ENCODE measurements around the gene PGGHG.

PGGHG gene

GRCh38 chr11:285021-285893 lies 3.7 kb upstream of the PGGHG start:
- peak; percentile 55 for DNase-seq

GRCh38 chr11:285894-286220 lies 3.1 kb upstream of the PGGHG start:
- DNase-seq: no peak

- peak; percentile 73 for DNase-seq
These were observed 1.7 kb upstream of the PGGHG start for GRCh38 chr11:286977-287820.

- DNase-seq: peak; percentile 79
These were observed 977 bp upstream of the PGGHG start for GRCh38 chr11:287821-288477.

GRCh38 chr11:289398-289711 lies 429 bp downstream of the PGGHG start:
- DNase-seq: peak; percentile 72

- DNase-seq: no peak
These were observed 1.0 kb downstream of the PGGHG start for GRCh38 chr11:289712-290620.

GRCh38 chr11:290621-291231 lies 1.8 kb downstream of the PGGHG start:
- DNase-seq: no peak

GRCh38 chr11:291281-292210 lies 2.6 kb downstream of the PGGHG start:
- no peak for DNase-seq

GRCh38 chr11:292211-293121 lies 3.5 kb downstream of the PGGHG start:
- no peak for DNase-seq

- no peak for DNase-seq
These were observed 4.4 kb downstream of the PGGHG start for GRCh38 chr11:293271-293851.

- no peak for DNase-seq
These were observed 5.1 kb downstream of the PGGHG start for GRCh38 chr11:293852-294661.

- no peak for DNase-seq
These were observed 5.9 kb downstream of the PGGHG start for GRCh38 chr11:294780-295179.

GRCh38 chr11:295351-296170 lies 6.6 kb downstream of the PGGHG start:
- DNase-seq: no peak

GRCh38 chr11:296171-297050 lies 7.5 kb downstream of the PGGHG start:
- DNase-seq: no peak

GRCh38 chr11:297051-297585 lies 8.2 kb downstream of the PGGHG start:
- DNase-seq: no peak

Measured in activated CD8-positive, alpha-beta memory T cell treated with anti-CD3 and anti-CD28 coated beads for 24 hours (primary cell).